ENCODE data around the gene RAB10.
"Not testable (repeated sequence)": the region's sequence is repeated elsewhere in the genome, so short reads cannot be mapped to it uniquely, and the experiment has no call there.

RAB10 gene

DNA sequence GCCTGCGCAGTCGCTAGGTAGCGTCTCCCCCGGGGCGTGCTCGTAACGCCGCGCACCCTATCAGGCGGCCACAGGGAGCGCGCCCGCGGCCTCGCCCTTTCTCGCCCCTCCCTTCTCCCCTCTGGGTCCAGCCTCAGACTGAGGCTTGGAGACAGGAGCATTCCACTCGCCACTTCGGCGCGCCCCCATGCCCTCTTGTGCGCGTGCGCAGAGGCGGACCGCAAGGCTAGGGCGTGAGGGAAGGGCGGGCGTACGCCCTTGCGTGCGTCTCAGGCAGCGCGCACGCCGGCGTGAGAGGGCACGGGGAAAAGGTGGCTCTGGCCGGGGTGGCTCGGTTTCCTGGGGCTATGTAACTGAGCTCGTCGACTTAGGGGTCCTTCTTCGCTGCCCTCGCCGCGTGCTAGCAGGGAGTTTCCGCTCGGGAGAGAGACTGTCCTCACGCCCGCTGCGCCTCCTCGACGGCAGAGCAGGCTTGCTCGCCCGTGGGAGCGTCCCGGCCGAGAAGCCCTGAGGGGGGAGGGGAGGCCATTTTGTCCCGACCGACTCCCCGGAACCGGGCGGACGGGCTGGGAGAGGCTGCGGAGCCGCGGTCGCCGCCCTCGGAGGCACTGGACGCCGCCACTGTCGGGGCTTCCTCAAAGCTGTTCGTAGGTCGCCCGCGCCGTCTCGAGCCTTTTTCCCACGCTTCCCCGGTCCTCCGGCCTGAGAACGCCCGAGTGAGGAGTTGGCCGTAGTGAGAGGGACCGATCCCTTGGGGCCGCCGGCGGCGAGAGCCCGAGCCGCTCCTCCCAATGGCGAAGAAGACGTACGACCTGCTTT is at the start of gene RAB10:
Gene RAB10 (plus strand): TSS at position 267 of the 819 bp plus-strand sequence. CDS start 525 bp downstream, at position 792.
- FAIRE-seq (peak; percentile 63), DNase-seq (ENCODE audit: low spot score) (peak; percentile 98)

GRCh38 chr2:25988134-25988533 is 45.8 kb upstream of the RAB10 start:
- DNase-seq (ENCODE audit: low spot score) (no peak), FAIRE-seq (no peak)

DNA sequence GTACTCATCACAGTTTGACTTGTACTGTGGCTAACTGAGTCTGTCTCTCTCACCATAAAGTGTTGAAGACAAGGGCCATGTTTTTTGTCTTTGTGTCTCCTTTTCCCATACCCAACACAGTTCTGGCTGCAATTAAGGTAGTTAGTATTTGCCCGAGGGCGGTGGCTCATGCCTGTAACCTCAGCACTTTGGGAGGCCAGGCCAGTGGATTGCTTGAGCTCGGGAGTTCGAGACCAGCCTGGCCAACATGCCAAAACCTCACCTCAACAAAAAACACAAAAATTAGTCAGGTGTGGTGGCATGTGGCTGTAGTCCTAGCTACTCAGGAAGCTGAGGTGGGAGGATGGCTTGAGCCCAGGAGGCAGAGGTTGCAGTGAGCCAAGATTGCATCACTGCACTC is 44.7 kb upstream of the RAB10 start:
- FAIRE-seq (no peak), DNase-seq (ENCODE audit: low spot score) (no peak)

DNA sequence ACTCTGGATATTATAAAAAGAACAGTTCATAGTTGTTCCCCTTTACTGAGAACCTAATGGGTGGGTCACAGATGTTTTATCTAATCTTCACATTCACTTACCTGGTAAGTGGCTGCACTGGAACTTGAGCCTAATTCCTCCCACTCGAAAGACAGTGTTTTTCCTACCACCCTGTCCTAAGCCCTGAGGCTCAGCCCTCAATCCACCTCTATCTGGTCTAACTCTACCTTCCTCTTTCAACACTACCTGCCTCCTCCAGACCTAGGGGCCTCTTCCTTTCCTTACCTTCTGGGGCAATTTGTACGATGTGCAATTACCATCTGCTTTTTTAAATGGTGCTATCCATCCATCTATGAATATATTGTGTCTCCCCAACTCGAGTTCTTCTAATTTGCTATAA is 41.9 kb upstream of the RAB10 start:
- FAIRE-seq (no peak), DNase-seq (ENCODE audit: low spot score) (no peak)

GRCh38 chr2:25992556-25992955 is 41.3 kb upstream of the RAB10 start:
- DNase-seq (ENCODE audit: low spot score) (no peak), FAIRE-seq (no peak)

DNA sequence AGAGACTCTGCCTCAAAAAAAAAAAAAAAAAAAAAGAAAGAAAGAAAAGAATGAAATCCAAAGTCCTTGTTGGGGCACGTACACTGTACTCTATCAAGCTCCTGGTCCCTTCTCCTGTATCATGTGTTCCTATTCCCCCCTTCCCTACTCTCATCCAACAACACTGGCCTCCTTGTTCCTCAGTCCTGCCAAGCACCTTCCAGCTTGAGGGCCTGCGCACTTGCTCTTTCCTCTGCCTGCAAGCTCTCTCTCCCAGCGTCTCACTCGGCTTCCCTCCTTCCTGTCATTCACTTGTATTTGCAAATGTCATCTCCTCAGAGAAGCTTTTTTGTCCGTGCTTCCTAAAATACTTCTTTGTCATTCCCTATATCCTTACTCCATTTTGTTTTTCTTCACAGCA is 40.8 kb upstream of the RAB10 start:
- FAIRE-seq (no peak), DNase-seq (ENCODE audit: low spot score) (no peak)

DNA sequence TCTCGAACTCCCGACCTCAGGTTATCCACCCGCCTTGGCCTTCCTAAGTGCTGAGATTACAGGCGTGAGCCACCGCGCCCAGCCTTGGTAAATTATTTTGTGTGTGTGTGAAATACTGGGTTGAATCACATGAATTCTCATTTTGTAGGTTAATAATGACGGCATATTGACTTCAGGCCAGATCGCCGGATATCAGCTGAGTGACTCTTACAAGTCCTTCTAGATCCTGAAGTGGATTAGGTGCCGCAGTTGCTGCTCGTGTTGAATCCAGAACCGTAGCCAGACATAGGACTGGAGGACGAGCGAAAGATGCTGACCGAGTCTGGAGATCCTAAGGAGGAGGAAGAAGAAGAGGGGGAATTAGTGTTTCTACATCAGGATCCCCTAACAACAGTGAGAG is 39.4 kb upstream of the RAB10 start:
- FAIRE-seq (no peak), DNase-seq (ENCODE audit: low spot score) (no peak)

DNA sequence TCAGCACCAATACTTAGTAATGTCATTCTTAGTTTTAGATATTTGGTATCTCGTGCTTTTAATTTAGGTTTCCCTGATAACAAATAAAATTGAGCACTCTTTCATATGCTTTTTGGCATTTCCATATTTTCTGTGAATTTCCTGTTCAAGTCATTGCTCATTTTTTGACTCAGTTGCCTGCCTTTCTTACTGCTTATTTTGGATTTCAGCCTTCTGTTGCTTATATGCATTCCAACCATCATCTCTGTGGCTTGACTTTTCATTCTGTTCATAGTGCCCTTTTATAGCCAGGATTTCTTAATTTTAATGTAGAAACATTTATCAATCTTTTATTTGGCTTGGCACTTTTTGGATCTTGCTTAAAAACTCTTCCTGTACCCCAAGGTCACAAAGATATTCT is 37.0 kb upstream of the RAB10 start:
- no peak for FAIRE-seq
- no peak for DNase-seq (ENCODE audit: low spot score)

DNA sequence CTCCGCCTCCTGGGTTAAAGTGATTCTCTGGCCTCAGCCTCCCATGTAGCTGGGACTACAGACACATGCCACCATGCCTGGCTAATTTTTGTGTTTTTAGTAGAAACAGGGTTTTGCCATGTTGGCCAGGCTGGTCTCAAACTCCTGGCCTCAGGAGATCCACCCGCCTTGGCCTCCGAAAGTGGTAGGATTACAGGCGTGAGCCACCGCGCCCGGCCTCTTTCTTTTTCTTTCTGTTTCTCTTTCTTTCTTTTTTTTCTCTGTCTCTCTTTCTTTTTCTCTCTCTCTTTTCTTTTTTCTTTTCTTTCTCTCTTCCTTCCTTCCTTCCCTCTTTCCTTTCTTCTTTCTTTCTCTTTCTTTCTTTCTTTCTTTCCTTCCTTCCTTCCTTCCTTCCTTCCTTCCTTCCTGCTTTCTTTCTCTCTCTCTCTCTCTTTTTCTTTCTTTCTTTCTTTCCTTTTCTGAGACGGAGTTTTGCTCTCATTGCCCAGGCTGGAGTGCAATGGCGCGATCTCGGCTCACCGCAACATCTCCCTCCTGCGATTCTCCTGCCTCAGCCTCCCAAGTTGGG is 35.0 kb upstream of the RAB10 start:
- not testable (repeated sequence) for DNase-seq (ENCODE audit: low spot score); FAIRE-seq

DNA sequence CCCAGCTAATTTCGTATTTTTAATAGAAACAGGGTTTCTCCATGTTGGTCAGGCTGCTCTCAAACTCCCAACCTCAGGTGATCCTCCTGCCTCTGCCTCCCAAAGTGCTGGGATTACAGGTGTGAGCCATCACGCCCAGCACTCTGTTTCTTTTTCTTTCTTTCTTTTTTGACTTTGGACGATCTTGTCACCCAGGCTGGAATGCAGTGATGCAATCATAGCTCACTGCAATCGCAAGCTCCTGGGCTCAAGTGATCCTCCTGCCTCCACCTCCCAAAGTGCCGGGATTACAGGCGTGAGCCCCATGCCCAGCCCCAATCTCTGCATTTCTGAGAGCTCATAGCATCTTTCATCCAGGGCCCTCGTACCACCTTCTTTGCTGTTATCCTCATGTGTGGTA is 34.5 kb upstream of the RAB10 start:
- DNase-seq (ENCODE audit: low spot score); FAIRE-seq: not testable (repeated sequence)

GRCh38 chr2:26000561-26001082 is 33.3 kb upstream of the RAB10 start:
- no peak for FAIRE-seq
- DNase-seq (ENCODE audit: low spot score), result peak; percentile 29

GRCh38 chr2:26001743-26002351 is 32.0 kb upstream of the RAB10 start:
- DNase-seq (ENCODE audit: low spot score), result no peak
- no peak for FAIRE-seq

- FAIRE-seq (no peak), DNase-seq (ENCODE audit: low spot score) (no peak)
Measured at GRCh38 chr2:26002632-26003310, 31.1 kb upstream of the RAB10 start.

- FAIRE-seq (no peak), DNase-seq (ENCODE audit: low spot score) (no peak)
Measured at GRCh38 chr2:26008095-26008494, 25.8 kb upstream of the RAB10 start.

DNA sequence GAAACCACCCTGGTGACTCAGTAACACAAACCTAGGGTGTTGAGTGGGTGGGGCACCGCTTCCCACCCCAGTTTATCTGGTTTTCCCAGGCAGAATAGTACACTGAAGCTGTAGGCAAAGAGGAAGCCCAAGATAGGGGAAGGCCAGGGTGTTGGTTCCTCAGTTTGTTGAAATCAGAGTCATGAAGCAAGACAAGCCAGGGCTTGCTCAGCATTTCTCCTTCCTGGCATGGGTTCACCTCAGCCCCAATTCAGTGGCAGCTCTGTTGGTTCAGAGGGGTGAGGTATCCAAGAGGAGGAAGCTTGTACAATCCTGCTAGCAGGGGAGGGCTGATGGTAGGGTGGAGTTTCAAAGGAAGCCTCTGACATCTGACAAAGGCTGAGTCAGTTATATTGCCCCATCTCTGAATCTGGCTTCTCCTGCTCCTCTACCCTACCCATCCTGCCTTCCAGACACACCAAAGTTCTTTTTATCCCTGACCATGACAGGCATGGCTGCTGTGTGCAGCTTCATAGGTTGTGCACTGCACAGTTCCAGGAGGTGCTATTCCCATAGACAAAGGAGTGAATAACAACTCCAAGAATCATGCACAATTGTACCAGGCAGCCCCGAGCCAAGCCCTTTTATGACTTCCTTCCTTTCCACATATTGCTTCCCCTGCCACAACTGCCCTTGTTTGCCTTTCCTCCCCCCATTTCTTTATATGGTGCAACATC is 24.9 kb upstream of the RAB10 start:
- FAIRE-seq, result no peak
- DNase-seq (ENCODE audit: low spot score), result peak; percentile 22

- FAIRE-seq (no peak), DNase-seq (ENCODE audit: low spot score) (no peak)
Measured at GRCh38 chr2:26009567-26009963, 24.3 kb upstream of the RAB10 start.

GRCh38 chr2:26010943-26011342 is 22.9 kb upstream of the RAB10 start:
- FAIRE-seq, result no peak
- no peak for DNase-seq (ENCODE audit: low spot score)

DNA sequence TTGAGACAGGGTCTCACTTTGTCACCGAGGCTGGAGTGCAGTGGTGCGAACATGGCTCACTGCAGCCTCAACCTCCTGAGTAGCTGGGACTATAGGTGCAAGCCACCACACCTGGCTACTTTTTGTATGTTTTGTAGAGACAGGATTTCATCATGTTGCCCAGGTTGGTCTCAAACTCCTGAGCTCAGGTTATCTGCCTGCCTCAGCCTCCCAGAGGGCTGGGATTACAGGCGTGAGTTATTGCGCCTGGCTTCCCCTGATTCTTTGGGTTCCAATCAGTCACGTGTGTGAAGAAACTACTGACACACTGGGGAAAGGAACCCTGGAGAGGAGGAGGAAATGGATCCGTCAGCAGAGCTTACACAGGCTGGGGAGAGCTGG is 22.3 kb upstream of the RAB10 start:
- FAIRE-seq (no peak), DNase-seq (ENCODE audit: low spot score) (no peak)

GRCh38 chr2:26011990-26012856 is 21.7 kb upstream of the RAB10 start:
- peak; percentile 70 for DNase-seq (ENCODE audit: low spot score)
- FAIRE-seq, result no peak

DNA sequence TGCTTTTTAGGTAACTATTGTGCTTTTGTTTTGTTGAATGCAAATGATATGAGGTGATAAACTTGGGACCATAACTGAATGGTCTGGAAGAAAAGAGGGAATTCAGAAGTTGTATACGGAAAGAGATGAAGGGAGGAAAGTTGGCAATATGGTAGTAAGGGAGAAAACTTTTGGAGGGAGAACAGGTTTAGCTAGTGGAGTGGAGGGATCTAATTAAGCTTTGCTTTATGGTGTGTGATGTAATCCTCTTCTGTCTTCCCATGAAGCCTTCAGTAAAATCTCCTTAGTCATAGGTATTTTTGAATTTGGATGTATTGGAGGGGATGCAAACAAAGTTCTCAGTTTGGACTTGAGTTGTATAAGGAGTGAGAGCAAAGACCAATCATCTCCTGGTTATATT is 20.2 kb upstream of the RAB10 start:
- FAIRE-seq, result no peak
- no peak for DNase-seq (ENCODE audit: low spot score)
